Mucosa of gallbladder (tissue), 1 donor: ENCODE results near the gene ZNF850. TPM values are rescaled to one million over a fixed set of nuclear protein-coding genes. Genes with fewer than 3 reads are reported as not detected.

Experiments
- DNase-seq: peaks from one replicate; pipeline ENCODE4 v3.0.0-alpha.2; 2020; ENCODE audit warnings: low spot score
- total RNA-seq: library from RNA; stranded (reverse); gene quantifications from one replicate; pipeline ENCODE4 v1.2.1, GENCODE V29; 2021
- donor health status: DM: no; HTN: no; CAD: no.

ZNF850 gene
- total RNA-seq, 1 donor from 2014 or later, result 4.1 TPM

GRCh38 chr19:36688058-36688457 lies 84.5 kb downstream of the ZNF850 start:
- DNase-seq, result no peak

DNA sequence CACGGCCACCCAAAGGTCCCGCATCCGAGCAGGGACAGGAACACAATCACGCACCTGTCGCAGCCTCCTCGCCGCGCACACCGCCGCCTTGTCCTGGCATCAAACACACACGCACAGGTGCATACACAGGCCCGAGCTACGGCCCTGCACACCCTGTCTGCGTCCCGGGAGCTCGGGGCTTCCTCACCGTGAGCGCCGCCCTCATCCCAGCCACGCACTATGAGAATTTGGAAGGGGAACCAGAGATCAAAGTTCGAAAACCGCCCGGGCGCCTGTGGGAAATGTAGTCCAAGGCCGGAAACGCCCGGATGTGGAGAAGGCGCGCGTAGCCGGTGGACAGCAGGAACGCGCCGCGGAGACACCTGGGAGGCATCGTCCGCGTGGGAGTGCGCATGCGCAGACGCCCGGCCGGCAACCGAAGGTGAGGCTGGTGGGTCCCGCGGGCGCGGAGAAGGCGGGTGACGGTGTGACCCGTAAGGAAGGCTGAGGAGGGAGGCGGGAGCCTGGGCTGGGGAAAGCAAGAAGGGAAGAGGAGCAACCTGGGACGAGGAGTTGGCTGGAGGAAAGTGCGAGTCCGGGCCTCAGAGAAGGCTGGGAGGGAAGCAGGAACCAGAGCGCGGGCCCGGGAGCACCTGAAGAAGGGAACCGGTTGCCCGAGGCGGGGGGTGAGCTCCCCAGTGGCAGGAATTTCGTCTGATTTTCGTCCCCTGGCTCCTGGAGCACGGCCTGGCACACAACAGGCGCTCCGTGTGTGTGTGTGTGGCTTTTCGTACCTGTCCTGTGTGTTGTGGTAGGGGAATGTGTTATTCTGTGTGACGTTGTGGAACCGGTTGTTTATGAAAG lies 85.2 kb downstream of the ZNF850 start, which contains the start of gene ZNF567:
ZNF567 (plus strand) TSS at position 399 of the 843 bp plus-strand sequence. CDS start 7,256 bp downstream, outside the sequence.
- DNase-seq, result peak; percentile 98

GRCh38 chr19:36686365-36687213 lies 86.0 kb downstream of the ZNF850 start:
- no peak for DNase-seq

DNA sequence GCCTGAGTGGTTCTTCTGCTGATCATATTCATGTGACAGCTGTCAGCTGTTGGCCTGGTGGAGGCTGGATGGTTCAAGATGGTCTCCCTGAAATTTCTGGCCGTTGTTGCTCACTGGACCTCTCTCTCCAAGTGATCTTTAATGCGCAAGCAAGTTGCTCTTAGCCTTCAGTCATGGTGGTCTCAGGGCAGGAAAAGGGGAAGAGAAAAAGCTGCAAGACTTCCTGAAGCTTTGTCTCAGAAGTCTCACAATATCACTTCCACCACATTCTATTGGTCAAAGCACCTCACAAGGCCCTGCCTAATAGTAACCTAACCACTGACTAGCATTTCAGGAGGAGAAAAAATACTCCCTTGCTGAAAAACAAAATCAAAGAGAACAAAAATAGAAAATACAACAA lies 86.8 kb downstream of the ZNF850 start:
- no peak for DNase-seq

- DNase-seq, result no peak
These were observed 93.2 kb downstream of the ZNF850 start for GRCh38 chr19:36679455-36679854.

DNA sequence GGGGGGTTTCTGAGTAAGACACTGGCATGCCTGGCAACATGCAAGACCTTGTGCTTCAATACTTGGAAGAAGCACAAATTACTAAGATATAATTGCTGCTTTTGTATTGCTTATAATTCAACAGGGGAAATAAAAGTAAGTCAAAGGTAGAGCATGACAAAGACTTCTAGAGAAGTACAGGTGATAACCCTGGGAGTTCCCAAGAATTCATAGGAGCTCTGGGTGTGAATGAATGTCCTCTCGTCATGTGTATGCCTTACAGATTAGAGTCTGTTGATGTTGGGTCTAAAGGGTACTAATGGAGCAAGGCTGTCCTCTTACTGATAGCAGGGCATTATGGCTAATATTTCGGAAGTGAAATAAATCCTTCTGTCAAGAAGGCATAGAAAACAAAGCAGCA lies 98.4 kb downstream of the ZNF850 start:
- no peak for DNase-seq

DNA sequence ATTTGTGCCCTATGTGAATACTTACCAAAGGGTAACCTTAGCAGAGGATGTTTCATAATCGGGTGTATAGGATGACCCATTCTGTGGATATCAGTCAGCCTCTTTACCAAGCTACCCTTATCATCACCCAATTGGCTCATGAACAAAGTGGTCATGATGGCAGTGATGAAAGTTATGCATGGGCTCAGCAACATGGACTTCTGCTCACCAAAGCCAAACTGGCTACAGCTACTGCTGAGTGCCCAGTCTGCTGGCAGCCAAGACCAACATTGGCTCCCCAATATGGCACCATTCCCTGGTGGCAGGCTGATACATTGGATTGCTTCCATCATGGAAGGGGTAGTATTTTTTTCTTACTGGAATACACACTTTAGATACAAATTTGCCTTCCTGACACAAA lies 100.2 kb downstream of the ZNF850 start:
- no peak for DNase-seq

- no peak for DNase-seq
These were observed 104.0 kb downstream of the ZNF850 start for GRCh38 chr19:36668646-36669045.

DNA sequence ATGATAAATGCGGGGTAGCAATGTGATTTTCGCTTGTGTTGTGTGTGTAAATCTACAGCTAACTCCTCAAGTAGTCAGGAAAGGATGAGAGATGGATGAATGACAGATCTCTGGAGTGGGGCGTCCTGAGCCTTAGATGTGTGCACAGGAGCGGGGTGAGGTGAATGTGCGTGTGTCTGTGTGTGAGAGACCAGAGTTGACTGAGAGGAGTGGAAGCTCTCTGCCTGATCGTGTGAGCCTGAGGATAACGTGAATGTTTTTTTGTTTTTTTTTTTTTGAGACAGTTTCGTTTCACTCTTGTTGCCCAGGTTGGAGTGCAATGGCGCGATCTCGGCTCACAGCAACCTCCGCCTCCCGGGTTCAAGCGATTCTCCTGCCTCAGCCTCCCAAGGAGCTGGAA lies 106.8 kb downstream of the ZNF850 start:
- DNase-seq, result no peak

Other genes starting within 250 kb of the ZNF850 start
- 16.6 TPM for gene ZNF260, start 244.5 kb downstream of the ZNF850 start, total RNA-seq
- 14.2 TPM for gene ZNF529, start 199.5 kb downstream of the ZNF850 start, total RNA-seq
- gene ZNF382, start 167.5 kb downstream of the ZNF850 start, total RNA-seq, result 8.4 TPM
- gene ZNF461, start 106.0 kb downstream of the ZNF850 start, total RNA-seq, result 10.2 TPM
- 6.1 TPM for gene ZNF567, start 85.2 kb downstream of the ZNF850 start, total RNA-seq
- 8.7 TPM for gene ZNF790, start 65.6 kb upstream of the ZNF850 start, total RNA-seq
- gene ZNF345, start 78.1 kb upstream of the ZNF850 start, total RNA-seq, result 8.2 TPM
- 4.4 TPM for gene ZNF829, start 143.5 kb upstream of the ZNF850 start, total RNA-seq
- gene ZNF568, start 143.5 kb upstream of the ZNF850 start, total RNA-seq, result 10.3 TPM